ENCODE results near the gene GTF2IRD2. TPM values are rescaled to one million over a fixed set of nuclear protein-coding genes. Genes with fewer than 3 reads are reported as not detected.

GTF2IRD2 gene
- 4.1 to 7.1 TPM (median 6.2 TPM) in 5 replicates for total RNA-seq (2022; extraction: Qiagen RNA extraction)

DNA sequence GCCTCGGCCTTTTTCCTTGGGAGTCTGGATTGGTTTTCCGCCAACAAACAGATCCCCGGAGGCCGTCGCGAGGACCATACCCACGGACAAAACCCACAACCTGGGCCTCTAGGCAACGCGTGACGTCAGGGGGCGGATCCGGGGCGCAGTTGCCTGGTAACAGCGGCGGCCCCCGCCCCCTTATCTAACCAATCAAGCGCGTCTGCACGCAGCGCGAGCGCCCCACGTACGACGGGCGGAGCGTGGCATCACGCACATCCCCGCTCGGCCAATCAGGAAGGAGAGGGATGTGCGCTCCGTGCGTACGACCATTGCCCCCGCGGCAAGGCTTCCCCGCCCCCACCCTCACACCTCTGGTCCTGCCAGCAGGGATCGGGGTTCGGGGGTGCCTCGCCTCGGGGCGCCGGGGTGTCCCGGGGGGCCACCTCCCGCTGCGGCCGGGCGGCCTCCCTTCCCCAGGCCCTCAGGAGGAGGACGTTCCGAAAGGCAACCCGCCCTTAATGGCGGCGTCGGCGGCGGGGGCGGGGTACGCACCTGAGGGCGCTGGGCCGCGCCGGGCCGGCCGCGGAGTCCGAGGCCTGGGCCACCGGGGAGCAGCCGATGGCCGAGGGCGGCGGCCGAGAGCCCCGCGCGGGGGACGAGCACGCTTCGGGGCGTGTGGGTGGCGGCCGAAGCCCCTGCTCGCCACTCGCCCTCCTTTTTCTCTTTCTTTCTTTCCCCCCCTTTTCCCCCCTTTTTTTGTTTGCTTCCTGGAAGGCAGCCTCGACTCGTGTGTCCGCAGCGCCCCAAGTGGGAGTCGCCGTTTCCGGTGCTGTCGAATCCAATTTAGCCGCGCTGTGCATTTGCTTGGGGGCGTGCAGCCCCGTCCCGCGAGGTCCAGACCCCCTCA, at the start of gene GTF2IRD2:
GTF2IRD2 (minus strand) TSS at position 773 of the 889 bp plus-strand sequence. CDS start 15,227 bp downstream, outside the sequence.

DNA sequence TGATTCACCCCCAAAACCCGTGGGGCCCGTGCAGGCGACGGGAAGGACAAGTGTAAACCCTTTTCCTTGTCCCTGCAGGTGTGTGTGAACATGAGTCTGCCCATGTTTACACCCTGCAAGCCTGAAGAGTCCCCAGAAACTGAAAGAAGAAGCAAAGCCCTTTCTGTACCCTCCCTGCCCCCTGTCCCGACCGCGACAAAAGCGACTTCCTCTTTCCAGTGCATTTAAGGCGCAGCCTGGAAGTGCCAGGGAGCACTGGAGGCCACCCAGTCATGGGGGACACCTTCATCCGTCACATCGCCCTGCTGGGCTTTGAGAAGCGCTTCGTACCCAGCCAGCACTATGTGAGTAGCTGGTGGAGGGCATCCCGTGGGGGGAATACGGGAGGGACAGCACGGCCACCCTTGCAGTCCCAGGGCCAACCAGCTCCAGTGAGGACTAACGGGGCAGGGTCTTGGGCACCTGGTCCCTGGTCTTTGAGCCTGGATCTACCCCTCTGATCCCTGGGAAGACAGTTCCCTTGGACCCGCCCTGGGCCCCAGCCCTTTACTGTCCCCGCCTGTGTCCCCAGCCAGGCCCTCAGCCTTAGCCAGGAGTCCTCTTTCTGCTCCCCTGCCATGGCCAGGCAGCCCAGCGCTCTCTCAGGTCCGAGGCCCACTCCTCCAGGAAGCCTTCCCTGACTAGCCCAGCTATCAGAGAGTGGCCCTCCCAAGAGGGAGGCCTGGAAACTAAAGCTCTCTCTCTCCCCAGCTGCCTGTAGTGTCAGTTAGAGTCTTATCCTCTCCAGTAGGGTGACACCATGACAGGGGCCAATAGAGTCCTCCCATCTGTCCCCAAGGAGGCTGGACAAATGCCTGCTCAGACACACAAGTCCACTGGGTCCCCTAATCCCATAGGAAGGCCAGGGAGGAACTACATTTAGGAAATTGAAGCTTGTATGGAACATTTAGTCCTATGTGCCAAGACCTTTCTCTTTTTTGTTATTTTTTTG, 77.3 kb downstream of the GTF2IRD2 start, which contains the start of gene NCF1:
NCF1 (plus strand) TSS at position 252 of the 991 bp plus-strand sequence; CDS start at position 273, 21 bp downstream.

Other genes with a start within 250 kb of the GTF2IRD2 start
- 68.9 to 98.3 TPM (median 92.7 TPM) in 5 replicates for gene GTF2I, start 193.9 kb downstream of the GTF2IRD2 start, total RNA-seq (2022; extraction: Qiagen RNA extraction)
- 0.09 to 0.13 TPM (median 0.11 TPM) in 4 of 5 replicates, not detected in the other for gene NCF1, start 77.6 kb downstream of the GTF2IRD2 start, total RNA-seq (2022; extraction: Qiagen RNA extraction)
- 2.4 to 3.7 TPM (median 3.2 TPM) in 5 replicates for gene CASTOR2, start 113.1 kb upstream of the GTF2IRD2 start, total RNA-seq (2022; extraction: Qiagen RNA extraction)
- 65.0 to 68.3 TPM (median 66.7 TPM) in 5 replicates for gene RCC1L, start 222.2 kb upstream of the GTF2IRD2 start, total RNA-seq (2022; extraction: Qiagen RNA extraction)
- 5.9 to 13.7 TPM (median 10.4 TPM) in 5 replicates for gene GTF2IRD2B, start 241.0 kb upstream of the GTF2IRD2 start, total RNA-seq (2022; extraction: Qiagen RNA extraction)

Data from A549 treated with CORT108297 at 1 μM for 4 hours (cell line).